OCI-M1 (cell line): ENCODE results near the gene TROAP.
A peak's percentile ranks its signal among the peaks of the same experiment; 100 is the strongest.
"Not testable (repeated sequence)": the region's sequence is repeated elsewhere in the genome, so short reads cannot be mapped to it uniquely, and the experiment has no call there.

Source experiments
- DNase-seq: peaks from one replicate; lab custom pipeline; 2025; lab: John Stamatoyannopoulos, UW

The TROAP gene

DNA sequence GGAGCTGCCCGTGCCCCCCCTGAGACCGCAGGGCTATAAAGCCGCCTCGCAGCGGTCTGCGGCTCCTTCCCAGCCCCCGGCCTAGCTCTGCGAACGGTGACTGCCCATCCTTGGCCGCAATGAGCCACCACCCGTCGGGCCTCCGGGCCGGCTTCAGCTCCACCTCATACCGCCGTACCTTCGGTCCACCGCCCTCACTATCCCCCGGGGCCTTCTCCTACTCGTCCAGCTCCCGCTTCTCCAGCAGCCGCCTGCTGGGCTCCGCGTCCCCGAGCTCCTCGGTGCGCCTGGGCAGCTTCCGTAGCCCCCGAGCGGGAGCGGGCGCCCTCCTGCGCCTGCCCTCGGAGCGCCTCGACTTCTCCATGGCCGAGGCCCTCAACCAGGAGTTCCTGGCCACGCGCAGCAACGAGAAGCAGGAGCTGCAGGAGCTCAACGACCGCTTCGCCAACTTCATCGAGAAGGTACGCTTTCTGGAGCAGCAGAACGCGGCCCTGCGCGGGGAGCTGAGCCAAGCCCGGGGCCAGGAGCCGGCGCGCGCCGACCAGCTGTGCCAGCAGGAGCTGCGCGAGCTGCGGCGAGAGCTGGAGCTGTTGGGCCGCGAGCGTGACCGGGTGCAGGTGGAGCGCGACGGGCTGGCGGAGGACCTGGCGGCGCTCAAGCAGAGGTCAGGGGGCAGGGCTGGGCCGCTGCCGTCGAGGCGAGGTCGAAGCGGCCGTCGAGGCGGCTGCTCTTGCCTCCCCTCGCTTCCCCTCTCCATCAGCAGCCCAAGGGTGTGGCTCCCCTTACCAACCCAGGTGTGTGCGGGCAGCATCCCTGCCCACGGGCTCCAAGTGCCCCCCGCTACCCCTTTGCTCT is 27.7 kb upstream of the TROAP start, which contains the start of gene PRPH:
PRPH (plus strand) TSS at position 66 of the 855 bp plus-strand sequence; CDS start at position 120, 54 bp downstream.
- no peak for DNase-seq

DNA sequence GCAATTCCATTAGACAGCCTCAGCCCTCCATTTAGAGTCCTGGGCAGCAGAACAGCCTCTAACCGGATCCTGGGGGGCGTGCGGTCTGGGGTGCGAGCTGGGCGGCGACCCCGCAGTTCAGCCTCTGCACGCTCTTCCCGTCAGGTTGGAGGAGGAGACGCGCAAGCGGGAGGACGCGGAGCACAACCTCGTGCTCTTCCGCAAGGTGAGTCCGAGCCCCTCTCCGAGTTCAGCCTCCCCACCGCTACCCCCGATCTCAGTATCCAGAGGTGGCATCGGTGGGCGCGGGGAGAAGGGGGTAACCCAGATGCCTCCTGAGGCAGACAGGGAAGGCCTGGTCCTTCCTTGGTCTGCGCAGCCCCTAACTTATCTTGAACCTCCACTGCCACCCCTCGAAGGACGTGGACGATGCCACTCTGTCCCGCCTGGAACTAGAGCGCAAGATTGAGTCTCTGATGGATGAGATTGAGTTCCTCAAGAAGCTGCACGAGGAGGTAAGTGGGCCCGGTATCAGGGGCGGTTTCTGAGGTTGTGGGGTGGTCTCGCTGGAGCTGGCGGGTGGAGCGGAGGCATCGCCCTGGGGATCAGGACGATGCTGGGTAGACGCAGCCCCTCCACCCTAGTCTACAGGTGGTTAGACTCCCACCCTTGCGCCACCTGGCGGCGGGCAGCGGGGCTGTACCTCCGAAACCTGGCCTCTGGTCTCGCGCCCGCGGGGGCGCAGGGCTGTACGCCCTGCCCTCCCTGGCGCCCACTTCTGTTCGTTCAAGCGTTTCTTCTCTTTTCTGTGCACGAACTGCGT is 26.8 kb upstream of the TROAP start:
- DNase-seq, result peak; percentile 17

DNA sequence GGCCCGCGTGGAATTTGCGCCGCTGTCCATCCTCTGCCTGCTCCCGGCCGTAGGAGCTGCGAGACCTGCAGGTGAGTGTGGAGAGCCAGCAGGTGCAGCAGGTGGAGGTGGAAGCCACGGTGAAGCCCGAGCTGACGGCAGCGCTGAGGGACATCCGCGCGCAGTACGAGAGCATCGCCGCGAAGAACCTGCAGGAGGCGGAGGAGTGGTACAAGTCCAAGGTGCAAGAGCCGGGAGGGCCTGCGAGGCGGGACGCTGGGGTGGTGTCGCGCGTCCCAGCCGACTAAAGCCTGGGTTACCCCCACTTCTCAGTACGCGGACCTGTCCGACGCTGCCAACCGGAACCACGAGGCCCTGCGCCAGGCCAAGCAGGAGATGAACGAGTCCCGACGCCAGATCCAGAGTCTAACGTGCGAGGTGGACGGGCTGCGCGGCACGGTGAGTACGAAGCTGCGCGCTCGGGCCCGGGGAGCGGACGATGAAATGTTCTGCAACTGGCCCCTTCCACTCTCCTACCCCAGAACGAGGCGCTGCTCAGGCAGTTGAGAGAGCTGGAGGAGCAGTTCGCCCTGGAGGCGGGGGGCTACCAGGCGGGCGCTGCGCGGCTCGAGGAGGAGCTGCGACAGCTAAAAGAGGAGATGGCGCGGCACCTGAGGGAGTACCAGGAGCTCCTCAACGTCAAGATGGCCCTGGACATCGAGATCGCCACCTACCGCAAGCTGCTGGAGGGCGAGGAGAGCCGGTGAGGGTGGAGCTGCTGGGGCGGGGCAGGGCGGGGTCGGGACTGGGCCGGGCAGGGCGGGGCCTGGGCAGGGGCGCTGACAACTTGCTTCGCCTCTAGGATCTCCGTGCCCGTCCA is 26.0 kb upstream of the TROAP start:
- DNase-seq, result peak; percentile 62

DNA sequence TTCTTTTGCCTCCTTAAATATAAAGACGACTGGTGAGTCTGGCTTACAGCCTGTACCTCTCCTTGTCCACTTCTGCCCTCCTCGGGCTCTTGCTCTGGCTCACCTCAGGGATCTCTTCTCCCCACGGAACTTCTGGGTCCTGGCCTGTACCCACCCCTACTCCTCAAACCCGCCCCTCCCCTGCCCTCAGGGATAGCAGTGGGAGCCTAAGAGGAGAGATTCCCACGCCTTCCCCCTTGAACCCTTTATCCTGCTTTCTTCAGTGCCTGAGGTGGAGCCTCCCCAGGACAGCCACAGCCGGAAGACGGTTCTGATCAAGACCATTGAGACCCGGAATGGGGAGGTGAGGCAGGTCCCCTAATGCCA is 25.4 kb upstream of the TROAP start:
- no peak for DNase-seq

DNA sequence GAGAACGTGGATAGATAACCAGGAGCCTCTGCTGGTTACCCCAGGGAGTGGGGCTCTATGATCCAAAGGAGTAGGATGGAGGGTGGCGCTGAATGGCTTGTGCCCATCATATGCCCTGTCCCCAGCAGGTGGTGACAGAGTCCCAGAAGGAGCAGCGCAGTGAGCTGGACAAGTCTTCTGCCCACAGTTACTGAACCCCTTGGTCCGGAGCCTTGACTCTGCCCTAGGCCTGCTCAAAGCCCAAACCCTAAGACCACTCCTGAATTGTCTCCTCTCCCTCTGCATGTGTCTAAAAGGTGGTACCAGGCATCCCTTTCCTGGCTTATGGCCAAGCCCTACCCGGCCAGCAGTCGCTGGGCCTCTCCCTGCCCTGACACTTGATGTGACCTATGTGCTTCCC is 24.9 kb upstream of the TROAP start:
- DNase-seq, result peak; percentile 56

DNA sequence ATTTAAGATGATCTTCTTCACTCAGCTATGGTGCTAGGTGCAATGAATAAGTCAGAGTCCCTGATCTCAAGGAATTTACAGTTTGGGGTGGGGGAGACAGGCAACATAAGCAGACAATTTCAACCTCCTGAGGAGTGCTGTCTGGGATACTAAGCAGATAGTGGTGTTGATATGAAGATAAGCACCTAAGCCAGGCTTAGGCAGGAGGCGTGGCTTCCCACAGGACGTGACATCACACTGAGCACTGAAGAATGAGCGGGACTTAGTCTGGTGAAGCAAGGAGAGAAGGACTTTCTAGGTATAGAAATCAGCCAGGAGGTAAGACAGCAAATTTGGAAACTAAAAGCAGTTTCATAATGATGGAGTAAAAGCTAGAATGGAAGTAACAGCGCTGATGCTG is 21.3 kb upstream of the TROAP start:
- no peak for DNase-seq

DNA sequence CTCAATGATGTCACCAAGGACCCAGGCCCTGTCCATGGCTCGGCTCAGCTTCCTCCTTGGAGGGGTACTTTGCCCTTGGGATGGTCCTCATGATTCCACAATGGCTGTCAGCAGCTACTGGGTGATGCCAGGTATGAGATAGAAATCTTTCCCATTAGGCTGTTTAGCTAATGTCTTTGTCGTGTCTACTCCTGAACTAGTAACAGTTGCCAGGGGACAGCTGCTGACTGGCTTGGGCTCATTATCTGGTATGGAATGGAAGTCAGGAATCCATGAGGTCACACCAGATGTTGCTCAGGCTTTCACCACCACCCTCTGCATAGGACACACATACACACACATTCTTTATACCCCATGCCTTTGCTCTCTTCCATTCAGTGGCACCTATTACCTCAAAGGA is 18.9 kb upstream of the TROAP start:
- no peak for DNase-seq

DNA sequence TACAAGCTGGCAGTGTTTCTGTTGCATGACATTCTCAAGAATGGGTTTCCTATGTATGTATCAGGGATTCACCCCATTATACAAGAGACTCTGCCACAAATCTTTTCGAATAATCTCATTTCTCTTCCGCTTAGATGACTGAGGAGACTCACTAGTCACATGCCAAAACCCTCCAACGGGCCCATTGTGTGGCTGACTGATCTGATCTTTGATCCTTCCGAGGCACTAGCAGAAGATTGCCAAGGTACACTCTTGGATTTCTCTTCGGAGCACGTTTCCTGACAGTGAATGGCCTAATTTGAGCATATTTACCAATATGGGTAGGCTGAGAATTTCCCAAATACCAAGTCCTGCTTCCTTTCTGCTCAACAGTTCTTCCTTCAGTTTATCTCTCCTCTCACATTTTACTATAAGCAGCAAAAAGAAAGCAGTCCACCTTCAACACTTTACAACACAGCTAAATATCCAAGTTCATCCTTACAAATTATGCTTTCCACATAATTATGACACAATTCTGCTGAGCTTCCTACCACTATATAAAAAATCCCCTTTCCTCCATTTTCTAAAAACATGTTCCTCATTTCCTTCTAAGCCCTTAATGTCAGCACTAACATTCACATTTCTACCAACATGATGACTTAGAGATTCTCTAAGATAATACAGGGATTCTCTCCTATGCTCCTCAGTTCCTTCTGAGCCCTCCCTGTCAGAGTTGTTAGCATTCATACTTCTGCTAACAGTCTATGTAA is 17.1 kb upstream of the TROAP start:
- peak; percentile 27 for DNase-seq

DNA sequence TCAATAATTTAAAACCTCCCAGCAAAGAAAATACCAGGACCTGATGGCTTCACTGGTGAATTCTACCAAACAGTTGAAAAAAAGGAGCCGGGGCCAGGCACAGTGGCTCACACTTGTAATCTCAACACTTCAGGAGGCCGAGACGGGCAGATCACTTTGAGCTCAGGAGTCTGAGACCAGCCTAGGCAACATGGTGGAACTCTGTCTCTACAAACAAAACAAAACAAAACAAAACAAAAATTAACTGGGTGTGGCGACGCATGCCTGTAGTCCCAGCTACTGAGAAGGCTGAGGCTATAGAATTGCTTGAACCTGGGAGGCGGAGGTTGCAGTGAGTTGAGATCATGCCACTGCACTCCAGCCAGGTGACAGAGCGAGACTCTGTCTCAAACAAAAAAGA is 13.7 kb upstream of the TROAP start:
- DNase-seq, result no peak

DNA sequence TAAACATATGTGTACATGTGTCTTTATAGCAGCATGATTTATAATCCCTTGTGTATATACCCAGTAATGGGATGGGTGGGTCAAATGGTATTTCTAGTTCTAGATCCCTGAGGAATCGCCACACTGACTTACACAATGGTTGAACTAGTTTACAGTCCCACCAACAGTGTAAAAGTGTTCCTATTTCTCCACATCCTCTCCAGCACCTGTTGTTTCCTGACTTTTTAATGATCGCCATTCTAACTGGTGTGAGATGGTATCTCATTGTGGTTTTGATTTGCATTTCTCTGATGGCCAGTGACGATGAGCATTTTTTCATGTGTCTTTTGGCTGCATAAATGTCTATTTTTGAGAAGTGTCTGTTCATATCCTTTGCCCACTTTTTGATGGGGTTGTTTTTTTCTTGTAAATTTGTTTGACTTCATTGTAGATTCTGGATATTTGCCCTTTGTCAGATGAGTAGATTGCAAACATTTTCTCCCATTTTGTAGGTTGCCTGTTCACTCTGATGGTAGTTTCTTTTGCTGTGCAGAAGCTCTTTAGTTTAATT is 12.5 kb upstream of the TROAP start:
- not testable (repeated sequence) for DNase-seq

DNA sequence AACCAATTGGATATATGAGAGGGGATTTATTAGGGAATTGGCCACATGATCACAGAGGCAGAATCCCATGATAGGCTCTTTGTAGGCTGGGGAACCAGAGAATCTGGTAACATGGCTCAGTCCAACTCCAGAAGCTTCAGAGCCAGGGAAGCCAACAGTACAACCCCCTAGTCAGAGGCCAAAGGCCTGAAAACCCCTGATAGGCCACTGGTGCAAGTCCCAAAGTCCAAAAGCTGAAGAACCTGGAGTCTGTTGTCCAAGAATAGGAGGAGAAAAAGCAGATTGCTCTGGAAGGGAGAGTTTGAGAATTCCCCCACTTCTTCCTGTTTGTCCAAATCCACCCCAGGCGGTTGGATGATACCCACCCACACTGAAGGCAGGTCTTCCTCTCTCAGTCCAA is 8.2 kb upstream of the TROAP start:
- no peak for DNase-seq

DNA sequence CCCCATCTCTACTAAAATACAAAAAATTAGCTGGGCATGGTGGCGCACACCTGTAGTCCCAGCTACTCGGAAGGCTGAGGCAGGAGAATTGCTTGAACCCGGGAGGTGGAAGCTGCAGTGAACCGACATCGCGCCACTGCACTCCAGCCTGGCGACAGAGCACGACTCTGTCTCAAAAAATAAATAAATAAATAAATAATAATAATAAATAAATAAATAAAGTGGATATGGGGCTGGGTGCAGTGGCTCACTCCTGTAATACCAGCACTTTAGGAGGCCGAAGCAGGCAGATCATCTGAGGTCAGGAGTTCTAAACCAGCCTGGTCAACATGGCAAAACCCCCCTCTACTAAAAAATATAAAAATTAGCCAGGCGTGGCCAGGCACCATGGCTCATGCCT is 5.9 kb upstream of the TROAP start:
- not testable (repeated sequence) for DNase-seq

DNA sequence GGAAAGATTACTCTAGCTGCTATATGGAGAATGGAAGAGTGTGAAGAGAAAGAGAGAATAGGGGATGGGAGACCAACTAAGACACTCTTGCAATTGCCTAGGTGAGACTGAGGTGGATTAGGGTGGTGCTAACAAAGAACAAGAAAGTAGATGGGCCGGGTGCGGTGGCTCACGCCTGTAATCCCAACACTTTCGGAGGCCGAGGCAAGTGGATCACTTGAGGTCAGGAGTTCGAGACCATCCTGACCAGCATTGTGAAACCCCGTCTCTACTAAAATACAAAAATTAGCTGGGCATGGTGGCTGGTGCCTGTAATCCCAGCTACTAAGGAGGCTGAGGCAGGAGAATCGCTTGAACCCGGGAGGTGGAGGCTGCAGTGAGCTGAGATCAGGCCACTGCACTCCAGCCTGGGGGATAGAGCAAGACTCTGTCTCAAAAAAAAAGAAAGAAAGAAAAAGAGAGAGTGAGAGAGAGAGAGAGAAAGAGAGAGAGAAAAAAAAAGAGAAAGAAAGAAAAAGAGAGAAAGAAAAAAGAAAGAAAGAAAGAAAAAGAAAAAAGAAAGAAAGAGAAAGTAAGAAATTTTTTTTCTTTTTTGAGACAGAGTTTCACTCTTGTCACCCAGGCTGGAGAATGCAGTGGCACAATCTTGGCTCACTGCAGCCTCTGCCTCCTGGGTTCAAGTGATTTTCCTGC is 2.5 kb upstream of the TROAP start:
- not testable (repeated sequence) for DNase-seq

DNA sequence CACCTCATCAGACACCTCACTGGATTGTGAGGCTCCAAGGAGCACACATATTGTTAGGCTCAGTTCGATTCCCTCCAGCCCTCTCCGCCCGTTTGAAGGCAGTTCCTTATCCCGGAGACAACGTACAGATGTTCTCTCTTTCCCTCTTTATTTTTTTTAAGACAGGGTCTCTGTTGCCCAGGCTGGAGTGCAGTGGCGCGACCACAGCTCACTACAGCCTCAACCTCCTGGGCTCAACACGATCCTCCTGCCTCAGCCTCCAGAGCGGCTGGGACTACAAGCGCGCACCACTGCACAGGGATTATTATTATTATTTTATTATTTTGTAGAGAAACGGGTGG is 718 bp upstream of the TROAP start:
- peak; percentile 42 for DNase-seq

DNA sequence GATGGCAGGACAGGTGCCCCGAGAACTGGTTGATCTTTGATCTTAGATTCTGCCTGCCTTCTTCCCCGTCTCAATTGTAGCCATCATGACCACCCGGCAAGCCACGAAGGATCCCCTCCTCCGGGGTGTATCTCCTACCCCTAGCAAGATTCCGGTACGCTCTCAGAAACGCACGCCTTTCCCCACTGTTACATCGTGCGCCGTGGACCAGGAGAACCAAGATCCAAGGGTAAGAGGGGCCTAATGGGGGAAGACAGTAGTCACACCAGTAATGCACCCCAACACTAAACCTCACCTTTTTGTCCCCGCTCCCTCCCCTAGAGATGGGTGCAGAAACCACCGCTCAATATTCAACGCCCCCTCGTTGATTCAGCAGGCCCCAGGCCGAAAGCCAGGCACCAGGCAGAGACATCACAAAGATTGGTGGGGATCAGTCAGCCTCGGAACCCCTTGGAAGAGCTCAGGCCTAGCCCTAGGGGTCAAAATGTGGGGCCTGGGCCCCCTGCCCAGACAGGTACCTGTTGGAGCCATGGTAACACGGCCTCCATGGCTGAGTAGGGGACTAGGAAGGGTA is 556 bp downstream of the TROAP start:
- DNase-seq, result no peak

DNA sequence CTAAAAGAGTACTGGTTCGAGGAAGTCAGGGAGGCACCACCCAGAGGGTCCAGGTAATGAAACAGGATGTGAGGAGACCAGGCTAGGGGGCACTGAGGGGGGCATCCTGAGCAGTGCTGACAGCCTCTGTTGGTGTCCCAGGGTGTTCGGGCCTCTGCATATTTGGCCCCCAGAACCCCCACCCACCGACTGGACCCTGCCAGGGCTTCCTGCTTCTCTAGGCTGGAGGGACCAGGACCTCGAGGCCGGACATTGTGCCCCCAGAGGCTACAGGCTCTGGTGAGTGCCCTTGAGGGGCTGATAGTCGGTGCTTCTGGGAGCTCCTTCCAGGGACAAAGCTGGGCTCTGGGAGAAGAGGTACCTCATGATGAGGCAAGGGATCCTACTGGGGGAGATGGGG is 2.6 kb downstream of the TROAP start:
- no peak for DNase-seq

DNA sequence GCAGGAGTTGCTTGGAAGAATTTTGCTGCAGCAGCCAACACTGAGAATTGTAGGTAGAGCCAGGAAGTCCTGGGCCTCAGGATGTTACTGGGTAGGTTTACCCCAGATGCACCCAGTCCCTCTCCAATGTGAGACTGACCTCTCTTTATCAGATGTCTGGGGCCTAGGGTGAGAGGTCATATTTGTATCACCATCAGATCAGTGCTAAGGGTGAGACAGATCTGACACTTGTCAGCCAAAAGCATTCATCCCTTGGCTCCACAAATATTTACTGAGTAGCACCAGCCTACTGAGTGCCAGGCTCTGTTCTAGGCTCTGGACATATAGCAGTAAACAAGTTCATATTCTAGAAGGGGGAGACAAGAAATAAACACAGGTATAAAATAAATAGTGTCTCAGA is 4.3 kb downstream of the TROAP start:
- DNase-seq, result no peak

DNA sequence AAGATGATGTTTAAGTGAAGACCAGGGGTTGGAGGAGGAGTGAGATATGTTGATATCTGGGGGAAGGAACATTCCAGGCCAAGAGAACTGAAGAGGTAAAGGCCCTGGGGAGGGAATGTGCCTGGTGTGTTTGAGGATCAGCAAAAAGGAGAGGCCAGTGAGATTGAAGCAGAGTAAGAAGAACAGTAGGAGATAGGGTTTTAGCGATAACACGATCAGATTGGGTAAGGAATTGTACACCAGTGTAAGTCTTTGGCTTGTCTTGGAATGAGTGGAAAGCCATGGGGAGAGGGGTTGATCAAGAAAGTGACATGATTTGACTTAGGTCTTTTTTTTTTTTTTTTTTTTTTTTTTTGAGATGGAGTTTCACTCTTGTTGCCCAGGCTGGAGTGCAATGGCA is 4.8 kb downstream of the TROAP start:
- no peak for DNase-seq

DNA sequence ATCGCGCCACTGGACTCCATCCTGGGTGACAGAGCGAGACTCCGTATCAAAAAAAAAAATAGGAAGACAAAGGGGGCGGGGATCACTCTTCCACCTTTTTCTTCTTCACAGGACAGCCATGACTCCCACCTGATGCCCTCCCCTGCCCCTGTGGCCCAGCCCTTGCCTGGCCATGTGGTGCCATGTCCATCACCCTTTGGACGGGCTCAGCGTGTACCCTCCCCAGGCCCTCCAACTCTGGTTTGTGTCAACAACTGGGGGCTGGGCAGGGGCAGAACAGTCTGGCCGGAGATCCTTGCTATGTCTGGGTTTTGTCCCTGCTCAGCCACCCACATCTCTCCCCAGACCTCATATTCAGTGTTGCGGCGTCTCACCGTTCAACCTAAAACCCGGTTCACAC is 5.8 kb downstream of the TROAP start:
- no peak for DNase-seq

DNA sequence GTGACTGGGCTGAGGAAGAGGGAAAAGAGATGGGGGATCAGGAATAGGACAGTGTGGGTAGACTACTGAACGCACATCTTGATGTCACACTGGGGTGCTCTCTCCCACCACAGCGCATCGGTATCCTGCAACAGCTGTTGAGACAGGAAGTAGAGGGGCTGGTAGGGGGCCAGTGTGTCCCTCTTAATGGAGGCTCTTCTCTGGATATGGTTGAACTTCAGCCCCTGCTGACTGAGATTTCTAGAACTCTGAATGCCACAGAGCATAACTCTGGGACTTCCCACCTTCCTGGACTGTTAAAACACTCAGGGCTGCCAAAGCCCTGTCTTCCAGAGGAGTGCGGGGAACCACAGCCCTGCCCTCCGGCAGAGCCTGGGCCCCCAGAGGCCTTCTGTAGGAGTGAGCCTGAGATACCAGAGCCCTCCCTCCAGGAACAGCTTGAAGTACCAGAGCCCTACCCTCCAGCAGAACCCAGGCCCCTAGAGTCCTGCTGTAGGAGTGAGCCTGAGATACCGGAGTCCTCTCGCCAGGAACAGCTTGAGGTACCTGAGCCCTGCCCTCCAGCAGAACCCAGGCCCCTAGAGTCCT is 7.1 kb downstream of the TROAP start:
- no peak for DNase-seq
